GDM1 (cell line): ENCODE data around the gene S100A12.
"Not testable (repeated sequence)": the region's sequence is repeated elsewhere in the genome, so short reads cannot be mapped to it uniquely, and the experiment has no call there.

Experiments
- DNase-seq: peaks from one replicate; lab custom pipeline; 2025; lab: John Stamatoyannopoulos, UW

The S100A12 gene

GRCh38 chr1:153375511-153375910, at the start of gene S100A12:
TSS of gene S100A12 (minus strand) at chr1:153375621. CDS start at chr1:153374592, 1,029 bp downstream.
- no peak for DNase-seq

- DNase-seq = peak; percentile 43
Observed at GRCh38 chr1:153422450-153423068, 47.1 kb upstream of the S100A12 start.

- no peak for DNase-seq
Observed at GRCh38 chr1:153420306-153420705, 44.9 kb upstream of the S100A12 start.

GRCh38 chr1:153419436-153419793, 44.0 kb upstream of the S100A12 start:
- not testable (repeated sequence) for DNase-seq

GRCh38 chr1:153418758-153419435, 43.5 kb upstream of the S100A12 start:
- not testable (repeated sequence) for DNase-seq

GRCh38 chr1:153417136-153417888, 41.9 kb upstream of the S100A12 start:
- no peak for DNase-seq

GRCh38 chr1:153415850-153416570, 40.6 kb upstream of the S100A12 start, which contains the start of gene S100A7A:
TSS of gene S100A7A (plus strand) at chr1:153416520. CDS start at chr1:153418083, 1,563 bp downstream.
- no peak for DNase-seq

GRCh38 chr1:153413961-153414360, 38.5 kb upstream of the S100A12 start:
- DNase-seq = not testable (repeated sequence)

- not testable (repeated sequence) for DNase-seq
Observed at GRCh38 chr1:153407274-153407673, 31.9 kb upstream of the S100A12 start.

- DNase-seq = not testable (repeated sequence)
Observed at GRCh38 chr1:153405825-153406599, 30.6 kb upstream of the S100A12 start.

GRCh38 chr1:153404768-153405167, 29.3 kb upstream of the S100A12 start:
- peak; percentile 44 for DNase-seq

GRCh38 chr1:153404086-153404635, 28.7 kb upstream of the S100A12 start:
- no peak for DNase-seq

- no peak for DNase-seq
Observed at GRCh38 chr1:153403421-153404085, 28.1 kb upstream of the S100A12 start.

GRCh38 chr1:153402226-153402625, 26.8 kb upstream of the S100A12 start:
- no peak for DNase-seq

GRCh38 chr1:153401461-153401860, 26.0 kb upstream of the S100A12 start:
- DNase-seq = no peak

GRCh38 chr1:153400244-153400643, 24.8 kb upstream of the S100A12 start:
- no peak for DNase-seq

GRCh38 chr1:153399401-153400055, 24.1 kb upstream of the S100A12 start:
- no peak for DNase-seq

GRCh38 chr1:153397924-153398651, 22.7 kb upstream of the S100A12 start:
- DNase-seq = no peak
